SHP77 (cell line): ENCODE results near the gene BOLA1.
"Not testable (repeated sequence)": the region's sequence is repeated elsewhere in the genome, so short reads cannot be mapped to it uniquely, and the experiment has no call there.

Experiments used
- DNase-seq, 2 experiments: peaks; one replicate each; lab custom pipeline; 2025; lab: John Stamatoyannopoulos, UW

The BOLA1 gene, protein sequence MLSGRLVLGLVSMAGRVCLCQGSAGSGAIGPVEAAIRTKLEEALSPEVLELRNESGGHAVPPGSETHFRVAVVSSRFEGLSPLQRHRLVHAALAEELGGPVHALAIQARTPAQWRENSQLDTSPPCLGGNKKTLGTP

DNA sequence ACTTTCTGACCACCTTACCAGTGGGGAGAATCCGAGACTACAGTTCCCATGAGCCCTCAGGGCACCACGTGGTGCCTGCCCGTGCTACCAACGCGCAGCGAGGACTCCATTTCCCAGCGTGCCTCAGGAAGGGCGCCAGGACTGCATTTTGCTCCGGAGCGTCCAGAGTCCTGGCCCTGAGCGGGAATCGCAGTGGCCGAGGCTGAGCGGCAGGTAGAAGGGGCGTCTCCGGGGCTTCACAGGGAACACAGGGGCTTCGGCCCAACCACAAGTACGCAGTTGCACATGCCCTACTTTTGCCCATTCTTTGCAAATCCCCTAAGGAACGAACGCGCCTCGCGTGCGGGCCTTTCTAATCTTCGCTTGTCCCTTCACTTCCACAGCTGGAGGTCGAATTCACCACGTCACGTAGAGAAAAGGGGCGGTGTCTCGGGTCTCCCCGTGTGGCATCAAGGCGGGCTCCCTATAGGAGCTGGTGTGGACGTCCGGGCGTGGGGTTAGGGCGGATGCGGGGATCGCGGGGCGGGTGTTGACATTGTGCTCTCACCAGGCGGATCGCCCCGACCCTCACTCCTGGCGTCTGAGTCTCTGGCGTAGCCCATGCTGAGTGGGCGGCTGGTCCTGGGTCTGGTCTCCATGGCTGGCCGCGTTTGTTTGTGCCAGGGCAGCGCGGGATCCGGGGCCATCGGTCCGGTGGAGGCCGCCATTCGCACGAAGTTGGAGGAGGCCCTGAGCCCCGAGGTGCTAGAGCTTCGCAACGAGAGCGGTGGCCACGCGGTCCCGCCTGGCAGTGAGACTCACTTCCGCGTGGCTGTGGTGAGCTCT, at the start of gene BOLA1:
BOLA1 (plus strand) TSS at position 109 of the 825 bp plus-strand sequence; CDS start at position 601, 492 bp downstream.
- DNase-seq: peak; percentile 99 to 100

DNA sequence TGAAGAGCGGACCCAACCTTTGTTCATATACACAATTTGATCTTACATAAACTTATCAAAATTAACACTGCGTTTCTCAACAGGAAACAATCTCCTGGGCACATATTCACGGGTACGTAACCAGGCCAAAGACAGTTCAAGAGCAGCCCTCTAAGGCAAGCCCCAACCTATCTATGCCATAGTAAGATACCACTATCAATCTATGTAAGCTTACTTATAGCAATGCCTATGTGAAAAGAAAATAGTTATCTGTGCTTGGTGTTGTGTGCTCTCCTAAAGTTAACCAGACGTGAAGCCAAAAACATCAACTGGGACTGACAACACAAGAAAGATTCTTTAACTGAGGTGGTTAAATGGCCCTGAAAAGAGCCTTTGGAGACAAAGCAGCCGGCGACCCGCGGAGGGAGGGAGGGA, 49.4 kb upstream of the BOLA1 start:
- DNase-seq: no peak

DNA sequence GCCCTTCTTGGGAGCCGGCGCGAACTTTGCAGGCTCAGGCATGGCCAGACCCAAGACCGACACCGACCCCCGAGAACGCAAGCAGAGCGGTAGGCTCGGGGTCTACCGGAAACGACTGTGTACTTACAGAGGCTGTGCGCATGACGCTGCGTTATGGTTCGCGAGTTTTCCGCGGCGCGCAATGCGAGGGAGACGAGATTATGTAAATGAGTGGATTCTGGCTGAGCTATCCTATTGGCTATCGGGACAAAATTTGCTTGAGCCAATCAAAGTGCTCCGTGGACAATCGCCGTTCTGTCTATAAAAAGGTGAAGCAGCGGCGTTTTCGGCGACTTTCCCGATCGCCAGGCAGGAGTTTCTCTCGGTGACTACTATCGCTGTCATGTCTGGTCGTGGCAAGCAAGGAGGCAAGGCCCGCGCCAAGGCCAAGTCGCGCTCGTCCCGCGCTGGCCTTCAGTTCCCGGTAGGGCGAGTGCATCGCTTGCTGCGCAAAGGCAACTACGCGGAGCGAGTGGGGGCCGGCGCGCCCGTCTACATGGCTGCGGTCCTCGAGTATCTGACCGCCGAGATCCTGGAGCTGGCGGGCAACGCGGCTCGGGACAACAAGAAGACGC, 48.5 kb upstream of the BOLA1 start:
- DNase-seq: not testable (repeated sequence)

DNA sequence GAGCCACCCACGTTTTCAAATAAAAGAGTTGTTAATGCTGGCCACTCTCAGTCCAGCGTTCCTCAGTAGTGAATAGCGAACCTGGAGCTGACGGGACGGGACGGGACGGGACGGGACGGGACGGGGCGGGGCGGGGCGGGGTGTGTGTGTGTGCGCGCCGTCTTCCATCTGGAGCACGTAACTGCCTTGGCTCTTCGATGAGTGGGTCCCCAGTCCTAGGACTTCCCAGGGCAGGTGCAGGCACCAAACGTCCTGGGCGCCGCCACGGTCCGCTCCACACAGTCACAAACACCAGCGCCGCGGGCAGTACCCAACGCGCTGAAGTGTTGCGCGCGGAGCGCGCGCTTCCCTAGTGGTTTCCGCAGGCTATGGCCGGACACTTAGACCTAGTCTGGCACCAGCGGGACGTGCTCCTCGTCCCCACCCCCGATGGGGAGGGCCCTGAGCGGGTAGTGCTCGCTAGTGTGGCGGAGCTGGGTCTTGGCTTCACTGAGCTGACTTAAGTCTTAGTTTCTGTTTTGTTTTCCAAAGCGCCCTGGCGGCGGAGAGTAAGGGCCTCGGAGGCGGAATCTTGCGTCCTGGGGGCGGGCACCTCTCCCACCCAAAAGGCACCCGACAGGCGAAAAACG, 47.7 kb upstream of the BOLA1 start:
- not testable (repeated sequence) for DNase-seq

DNA sequence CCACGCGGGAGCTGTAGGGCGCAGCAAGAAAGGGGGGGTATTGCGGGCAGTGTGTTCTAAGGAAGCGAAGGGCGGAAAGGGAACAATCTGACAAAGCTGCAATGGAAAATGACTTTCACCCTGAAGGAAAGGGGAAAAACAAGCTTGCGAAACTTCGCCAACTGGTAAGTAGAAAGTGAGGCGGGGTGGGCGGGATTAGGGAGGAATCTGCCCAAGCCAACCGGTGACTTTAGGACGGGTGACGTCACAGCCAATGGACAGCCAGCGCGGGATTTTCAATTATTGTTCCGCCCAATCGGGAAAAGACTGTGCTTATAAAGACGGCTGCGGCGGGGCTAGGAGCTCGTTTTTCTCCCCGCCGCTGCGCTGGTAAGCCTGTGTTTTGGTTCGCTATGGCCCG, 47.1 kb upstream of the BOLA1 start:
- not testable (repeated sequence) for DNase-seq

DNA sequence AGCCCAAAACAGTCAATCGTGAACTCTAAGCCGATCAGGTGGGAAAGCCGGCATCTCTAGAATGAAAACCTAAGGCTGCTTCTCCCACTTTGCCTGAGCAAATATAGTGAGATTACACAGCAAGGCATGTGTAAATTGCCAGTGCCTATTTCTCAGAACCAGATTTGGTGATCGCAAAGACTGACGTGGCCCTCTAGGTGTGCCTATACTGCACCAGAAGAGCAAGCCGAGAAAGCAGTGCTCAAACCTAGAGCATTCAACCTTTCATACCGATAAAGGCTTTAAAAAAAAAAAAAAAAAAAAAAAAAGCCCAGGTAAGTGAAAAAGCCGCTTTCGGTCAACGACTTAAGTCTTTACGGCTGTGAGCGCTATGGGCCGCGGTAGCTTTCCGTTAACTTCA, 39.1 kb upstream of the BOLA1 start:
- not testable (repeated sequence) for DNase-seq

DNA sequence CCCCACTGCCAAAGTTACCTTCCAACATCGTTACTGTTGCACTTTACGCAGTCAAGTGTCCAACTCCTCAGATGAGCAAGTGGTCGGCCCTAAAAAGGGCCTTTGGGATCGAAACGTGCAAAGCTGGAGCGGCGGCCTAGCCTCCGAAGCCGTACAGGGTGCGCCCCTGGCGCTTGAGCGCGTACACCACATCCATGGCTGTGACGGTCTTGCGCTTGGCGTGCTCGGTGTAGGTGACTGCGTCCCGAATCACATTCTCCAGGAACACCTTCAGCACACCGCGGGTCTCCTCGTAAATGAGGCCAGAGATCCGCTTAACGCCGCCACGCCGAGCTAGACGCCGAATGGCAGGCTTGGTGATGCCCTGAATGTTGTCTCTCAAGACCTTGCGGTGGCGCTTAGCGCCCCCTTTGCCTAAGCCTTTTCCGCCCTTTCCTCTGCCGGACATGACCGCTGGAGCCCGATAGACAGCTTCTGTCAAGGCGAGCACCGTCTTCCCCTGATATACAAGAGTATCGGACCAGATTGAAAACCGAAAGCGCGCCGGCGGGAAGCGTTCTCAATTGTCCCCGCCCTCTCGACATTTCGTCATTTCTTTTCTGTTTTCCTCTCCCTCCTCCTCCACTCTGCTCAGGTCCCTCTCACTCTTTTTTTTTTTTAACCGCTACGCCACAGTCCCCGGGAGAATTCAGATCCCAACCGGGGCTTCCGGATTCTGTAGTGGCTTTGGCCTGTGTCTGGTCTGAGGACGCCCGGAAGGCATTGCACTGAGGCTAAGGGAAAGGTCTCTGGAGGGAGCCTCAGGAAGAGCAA, 38.5 kb upstream of the BOLA1 start:
- DNase-seq: not testable (repeated sequence)

DNA sequence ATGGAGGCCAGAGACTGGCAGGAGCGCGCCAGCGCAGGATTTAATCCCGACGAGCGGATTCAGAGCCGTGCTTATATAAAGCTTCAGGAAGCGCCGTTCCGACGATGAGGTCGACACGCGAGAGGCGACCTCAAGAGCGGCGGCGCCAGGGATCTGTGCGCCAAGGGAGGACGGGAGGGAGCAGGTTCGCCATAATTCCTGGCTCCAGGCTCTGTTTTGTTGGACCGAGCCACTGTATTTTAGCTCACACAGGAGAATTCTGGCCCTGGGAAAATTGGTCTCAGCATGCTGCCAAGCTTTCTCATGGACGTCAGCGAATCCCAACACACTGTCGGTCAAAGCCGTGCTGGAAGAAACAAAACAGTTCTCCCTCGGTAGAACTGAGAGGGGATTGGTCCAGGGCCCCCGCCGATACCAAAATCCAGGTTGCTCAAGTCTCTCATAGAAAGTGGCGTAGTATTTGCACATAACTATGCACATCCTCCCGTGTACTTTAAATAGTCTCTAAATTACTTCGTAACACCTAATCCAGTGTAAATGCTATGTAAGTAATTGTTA, 37.8 kb upstream of the BOLA1 start:
- not testable (repeated sequence) for DNase-seq

DNA sequence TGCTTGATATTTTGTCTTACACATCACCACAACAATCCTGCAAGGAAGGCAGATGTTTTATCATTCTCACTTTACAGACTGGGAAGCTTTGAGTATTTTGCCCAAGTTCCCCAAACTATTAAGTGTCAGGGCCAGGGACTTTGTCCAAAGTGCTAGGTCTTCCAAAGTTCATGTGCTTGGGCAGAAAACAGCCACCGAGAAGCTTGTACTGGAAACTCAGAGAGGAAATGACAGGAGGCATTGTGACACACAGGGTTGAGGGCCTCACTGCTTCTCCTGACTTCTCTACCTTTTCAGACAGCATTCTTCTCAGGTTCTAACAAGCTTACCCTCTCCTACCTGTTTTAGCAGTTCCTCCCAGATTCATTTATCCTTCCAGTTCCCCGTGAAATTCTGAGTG, 32.5 kb upstream of the BOLA1 start:
- not testable (repeated sequence) for DNase-seq

DNA sequence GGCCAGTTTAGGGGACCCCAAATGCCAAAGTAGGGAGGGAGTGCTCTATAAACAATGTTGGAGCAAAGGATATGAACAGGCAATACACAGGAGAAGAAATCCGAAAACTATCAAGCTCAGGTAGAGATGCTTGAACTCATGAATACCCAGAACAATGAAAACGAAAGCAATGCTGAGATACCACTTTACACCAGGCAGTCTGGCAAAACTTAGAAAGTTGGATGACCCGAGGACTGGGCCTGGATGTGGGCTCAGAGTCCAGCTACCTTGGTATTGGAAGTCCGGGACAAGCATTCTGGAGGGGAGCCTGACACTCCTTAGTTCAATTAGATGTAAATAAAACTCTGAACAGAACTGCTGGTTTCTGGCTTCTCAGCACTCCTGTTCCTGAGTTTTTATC, 26.3 kb upstream of the BOLA1 start:
- not testable (repeated sequence) for DNase-seq

DNA sequence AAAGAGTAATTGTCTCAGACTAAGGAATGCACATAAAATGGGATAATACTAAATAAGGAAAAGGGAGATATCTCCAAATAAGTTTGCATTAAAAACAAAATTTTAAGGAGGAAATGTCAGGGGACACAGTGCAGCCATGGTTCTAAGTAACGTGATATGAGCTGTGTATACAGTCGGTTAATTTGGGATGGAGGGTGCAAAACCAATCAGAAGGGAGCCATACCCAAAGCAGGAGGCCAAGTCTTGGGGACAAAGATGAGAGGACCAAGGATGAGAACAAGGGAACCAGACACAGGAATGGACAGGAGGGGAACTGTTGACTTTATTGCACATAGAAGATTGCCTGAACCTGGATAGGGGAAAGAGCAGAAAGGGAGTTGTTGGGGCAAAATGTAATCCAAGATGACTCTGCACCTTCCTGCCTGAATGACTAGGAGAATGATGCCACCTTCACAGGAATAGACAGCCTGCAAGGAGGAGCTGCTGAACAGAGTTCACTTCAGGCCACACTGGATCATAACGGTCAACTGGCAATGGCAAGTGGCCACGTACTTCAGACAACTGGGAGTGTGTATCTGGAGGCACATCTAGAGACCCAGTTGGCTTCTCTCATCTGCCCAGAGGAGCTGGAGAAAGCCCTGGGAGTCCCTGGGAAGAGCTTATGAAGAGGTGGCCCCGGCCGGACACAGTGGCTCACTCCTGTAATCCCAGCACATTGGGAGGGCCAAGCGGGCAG, 22.0 kb upstream of the BOLA1 start:
- DNase-seq: no peak

DNA sequence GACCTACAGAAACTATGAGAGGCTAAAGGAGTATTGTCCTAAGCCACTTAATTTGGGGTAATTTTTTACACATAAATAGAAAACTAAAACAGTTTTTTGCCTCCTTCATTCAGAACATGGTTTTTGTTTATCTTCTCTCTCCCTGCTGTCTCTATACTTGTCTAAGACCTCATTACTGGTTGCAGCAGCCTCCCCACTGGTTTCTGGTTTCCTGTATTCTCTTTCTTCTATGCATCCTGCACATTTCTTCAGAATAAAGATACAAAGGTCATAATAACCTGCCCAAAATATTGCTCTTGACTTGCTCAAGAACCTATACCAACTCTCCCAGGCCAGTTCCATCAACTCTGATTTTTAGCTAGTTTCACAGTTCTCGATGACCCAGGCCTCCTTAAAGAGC, 19.8 kb upstream of the BOLA1 start:
- no peak for DNase-seq

DNA sequence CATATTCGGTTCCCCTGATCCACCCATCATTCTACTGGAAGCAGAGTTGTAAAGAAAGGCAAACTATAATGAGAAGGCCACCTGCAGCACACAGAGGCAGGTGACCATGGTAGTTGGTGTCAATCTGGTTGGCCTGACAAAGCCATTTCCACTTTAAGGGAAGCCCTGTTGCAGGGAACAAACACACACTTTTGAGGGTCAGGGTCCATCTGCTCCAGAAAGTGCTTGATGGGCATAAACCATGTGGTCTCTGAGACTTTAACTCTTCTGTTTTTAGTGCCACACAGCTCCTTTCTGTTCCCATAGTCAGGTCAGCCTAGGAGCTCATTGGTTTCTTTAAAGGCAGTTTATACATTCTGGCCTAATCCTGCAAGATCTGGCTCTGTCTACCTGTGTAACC, 17.5 kb upstream of the BOLA1 start:
- DNase-seq: no peak

DNA sequence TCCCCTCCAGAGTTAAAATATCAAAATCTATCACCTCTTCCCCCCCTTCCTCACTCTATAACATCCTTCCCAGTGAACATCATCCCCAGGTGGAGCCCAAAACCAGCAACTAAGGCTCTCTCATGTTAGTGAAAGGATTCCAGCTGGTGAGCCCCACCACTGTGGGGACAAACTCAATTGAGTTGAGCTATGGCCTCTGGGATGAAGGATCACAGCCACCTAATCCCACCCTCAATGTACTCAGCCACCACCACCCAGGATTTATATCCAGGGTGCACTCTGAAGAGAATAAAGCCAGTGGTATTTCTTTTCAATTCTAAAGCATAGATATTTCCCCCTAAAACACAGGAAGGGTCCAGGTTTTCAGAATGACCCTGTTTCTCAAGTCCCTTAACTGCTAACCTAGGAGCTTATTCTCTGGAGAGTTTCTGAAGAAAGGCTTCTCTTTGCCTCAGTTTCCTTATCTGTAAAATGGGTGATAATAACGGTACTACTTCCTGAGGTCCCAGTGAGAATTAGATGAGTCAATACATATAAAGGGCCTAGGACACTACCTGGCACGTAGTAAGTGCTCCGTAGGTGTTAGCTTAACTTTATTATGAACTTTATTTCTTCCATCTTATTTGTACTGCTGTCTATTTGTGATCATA, 15.6 kb upstream of the BOLA1 start:
- DNase-seq: no peak

DNA sequence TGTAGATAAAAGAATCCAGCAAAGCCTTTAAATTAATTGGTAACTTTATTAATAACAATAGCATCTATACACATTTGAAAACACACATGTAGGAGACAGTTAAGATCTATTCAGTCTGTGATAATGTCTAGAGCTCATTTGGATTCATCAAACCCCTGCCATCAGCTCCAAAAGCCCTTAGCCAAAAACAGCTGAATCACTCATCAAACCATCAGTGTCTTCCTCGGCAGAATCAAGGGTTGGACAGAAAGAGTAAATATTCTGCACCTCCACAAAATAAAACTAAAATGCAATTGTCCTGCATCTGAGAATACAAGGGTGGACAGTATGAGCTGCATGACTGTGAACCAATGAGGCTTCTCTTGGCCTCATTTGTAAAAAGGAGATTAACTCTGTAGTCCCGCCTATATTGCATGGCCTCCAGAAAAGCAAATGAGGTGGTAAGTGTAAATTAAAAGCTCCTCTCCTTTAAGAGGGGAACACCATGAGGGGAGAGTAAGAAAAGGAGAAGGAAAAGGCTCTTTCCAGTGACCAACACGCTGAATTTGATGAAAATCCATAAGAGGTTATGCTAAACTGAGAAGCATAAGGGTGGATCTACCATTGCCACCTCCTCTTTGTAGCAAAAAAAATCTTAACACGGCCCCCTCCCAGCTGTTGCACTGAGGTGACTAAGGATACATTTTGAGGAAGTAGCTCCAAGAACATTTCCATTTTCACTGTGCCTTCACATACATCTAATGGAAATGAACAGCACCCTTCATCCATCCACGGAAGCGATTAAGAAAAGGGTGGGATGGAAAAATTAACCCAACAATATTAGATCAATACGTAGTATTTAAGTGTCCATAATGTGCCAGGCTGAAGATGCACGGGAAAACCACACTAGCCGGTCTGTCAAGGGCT, 14.7 kb upstream of the BOLA1 start:
- peak; percentile 75 to 78 for DNase-seq

DNA sequence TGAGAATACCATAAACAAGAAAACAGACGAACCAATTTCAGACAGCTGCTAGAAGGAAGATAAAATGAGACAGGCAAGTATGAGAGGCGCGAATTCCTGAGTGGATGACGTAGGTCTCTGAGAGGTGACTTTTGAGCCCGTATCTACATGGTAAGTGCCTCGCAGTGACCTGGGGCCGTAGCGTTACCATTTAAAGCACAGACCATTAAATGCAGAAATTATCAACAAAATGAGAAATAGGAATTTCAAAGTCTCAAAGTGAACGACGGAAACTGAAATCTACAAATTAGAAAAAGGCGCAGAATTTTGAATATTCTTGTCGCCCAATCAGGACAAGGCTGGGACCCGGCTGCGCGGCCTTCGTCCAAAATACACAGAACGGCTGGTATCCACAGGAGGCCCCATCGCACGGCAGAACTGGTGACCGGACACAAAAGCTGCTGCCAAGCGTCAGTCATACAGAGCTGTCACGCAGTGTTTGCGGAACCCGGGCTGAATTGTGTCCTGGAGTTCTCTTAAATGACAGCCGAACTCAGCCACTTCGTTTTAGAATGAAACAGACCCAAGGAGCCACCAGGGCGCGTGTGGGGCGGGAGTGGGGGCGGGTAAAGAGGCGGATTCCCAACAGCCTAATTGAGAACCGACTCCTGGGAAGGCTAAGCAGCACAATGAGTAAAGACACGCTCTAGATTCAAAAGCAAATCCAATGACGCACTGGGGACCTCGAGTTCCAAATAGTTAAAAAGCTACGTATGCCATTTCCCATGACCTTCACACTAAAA, 13.8 kb upstream of the BOLA1 start:
- DNase-seq: peak; percentile 95 to 96

DNA sequence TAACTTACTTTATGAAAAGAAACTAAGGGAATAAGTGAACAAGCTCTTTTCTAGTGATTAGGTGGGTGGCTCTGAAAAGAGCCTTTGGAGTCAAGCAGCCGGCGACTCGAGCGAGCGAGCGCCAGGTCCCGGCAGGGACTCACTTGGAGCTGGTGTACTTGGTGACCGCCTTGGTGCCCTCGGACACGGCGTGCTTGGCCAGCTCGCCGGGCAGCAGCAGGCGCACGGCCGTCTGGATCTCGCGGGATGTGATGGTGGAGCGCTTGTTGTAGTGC, 13.3 kb upstream of the BOLA1 start:
- not testable (repeated sequence) for DNase-seq

DNA sequence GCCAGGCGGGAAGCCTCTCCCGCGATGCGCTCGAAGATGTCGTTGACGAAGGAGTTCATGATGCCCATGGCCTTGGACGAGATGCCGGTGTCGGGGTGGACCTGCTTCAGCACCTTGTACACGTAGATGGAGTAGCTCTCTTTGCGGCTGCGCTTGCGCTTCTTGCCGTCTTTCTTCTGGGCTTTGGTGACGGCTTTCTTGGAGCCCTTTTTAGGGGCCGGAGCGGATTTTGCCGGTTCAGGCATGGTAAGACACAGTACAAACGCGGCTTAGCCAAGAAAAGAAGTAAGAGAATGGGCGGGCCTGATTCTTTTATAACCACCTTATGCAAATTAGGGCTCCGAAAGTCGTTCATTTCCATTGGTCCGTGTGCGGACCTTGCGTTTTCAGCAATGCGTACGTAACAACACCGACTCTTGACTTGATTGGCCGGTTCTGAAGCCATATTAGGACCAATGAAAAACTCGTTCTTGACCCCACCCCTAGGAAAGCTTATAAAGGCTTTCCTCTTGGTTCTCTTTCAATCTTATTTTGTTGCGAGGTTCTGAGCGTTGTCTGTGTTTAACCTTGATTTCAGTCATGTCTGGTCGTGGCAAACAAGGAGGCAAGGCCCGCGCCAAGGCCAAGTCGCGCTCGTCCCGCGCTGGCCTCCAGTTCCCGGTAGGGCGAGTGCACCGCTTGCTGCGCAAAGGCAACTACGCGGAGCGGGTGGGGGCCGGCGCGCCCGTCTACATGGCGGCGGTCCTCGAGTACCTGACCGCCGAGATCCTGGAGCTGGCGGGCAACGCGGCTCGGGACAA, 12.8 kb upstream of the BOLA1 start:
- peak; percentile 100 for DNase-seq
